GM18507 (cell line): Measurements from ENCODE around the gene DUSP6.
"Not testable (repeated sequence)": the region's sequence is repeated elsewhere in the genome, so short reads cannot be mapped to it uniquely, and the experiment has no call there.

Experiments
- DNase-seq: peaks from one replicate; pipeline ENCODE4 v3.0.0; 2011; ENCODE audit warnings: low read depth; ENCODE audit not compliant: insufficient read length; ENCODE audit errors: extremely low spot score
- FAIRE-seq: peaks from 2 replicates; lab custom pipeline; 2011; peaks lifted over from hg19 to GRCh38; lab: Jason Lieb, UNC

DUSP6 gene

DNA sequence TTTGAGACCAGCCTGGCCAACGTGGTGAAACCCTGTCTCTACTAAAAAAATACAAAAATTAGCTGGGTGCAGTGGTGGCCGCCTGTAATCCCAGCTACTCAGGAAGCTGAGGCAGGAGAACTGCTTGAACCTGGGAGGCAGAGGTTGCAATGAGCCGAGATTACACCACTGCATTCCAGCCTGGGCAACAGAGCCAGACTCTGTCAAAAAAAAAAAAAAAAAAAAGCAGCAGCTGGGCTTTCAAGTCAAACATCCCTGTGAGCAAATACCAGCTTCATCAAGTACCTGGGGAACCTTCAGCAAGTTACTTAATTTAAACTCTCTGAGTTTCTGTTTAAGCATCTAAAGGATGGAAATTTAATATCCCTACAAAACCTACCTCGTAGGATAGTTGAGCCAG is 15.2 kb downstream of the DUSP6 start:
- not testable (repeated sequence) for DNase-seq, FAIRE-seq

GRCh38 chr12:89335452-89336244 is 16.7 kb downstream of the DUSP6 start:
- DNase-seq = no peak
- no peak for FAIRE-seq

GRCh38 chr12:89334548-89335169 is 17.6 kb downstream of the DUSP6 start:
- no peak for DNase-seq
- no peak for FAIRE-seq

DNA sequence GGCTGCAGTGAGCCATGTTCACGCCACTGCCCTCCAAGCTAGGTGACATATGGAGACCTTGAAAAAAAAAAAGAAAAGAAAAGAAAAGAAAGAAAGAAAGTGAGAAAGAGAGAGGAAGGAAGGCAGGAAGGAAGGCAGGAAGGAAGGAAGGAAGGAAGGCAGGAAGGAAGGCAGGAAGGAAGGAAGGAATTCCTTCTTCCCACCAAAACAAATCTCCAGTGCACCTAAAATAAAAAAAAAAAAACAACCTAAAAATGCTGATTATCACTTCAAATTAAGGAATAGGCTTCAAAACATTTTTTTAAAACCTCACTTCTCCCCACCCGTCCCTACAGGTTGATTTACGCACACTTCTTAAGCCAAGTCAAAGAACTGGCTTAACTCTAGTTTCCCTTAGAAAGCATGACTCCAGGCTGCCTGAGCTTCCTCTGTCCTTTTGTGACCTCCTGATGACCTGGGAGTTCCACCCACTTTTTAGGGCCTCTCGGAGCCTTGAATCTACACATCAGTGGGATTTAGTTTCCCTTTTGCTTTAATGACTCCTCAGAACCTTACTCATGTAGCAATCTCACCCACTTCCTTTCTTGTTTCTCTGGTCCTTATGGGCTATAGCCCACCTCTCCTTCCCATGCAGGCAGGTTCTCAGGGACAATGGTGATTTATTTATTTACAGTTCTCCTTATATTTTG is 18.6 kb downstream of the DUSP6 start:
- FAIRE-seq = no peak
- no peak for DNase-seq

DNA sequence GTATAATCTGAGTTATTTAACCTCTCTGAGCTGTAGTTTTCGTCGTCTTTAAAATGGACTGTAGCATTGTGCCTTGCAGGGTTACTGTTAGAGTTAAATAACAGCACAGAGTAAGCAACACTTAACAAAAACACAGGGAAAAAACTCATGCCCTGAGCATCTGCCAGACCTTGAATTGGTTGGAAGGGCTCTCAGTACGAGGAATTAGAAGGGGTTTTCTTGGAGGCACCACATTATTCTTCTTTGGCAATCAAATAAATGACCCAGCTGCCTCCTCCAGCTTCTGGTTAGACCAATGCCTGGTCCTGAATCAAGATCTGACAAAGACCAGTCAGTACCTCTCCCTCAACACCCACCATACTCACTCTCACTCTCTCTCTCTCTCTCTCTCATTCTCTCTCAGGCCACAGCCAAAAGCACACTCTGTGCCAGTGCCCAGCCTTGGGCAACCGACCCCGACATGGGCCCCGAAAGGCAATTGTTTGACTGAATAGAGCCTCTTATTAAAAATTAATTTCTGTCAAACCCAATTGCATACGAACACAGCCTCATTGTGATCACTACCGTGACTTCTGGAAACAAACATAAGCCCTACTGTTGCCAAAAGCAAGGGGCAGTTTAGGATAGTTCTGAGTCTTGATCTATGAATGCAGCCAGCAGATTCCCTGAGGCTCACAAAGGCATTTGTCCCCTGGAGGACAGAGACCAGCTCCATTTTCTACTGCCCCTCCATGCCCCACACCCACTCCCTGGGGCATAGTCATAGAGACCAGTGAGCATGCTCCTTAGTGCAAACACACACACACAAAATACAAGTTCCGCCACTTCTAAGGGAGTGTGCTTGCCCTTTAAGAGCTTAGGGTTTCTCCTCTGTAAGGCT is 23.9 kb downstream of the DUSP6 start:
- no peak for FAIRE-seq
- DNase-seq = no peak

DNA sequence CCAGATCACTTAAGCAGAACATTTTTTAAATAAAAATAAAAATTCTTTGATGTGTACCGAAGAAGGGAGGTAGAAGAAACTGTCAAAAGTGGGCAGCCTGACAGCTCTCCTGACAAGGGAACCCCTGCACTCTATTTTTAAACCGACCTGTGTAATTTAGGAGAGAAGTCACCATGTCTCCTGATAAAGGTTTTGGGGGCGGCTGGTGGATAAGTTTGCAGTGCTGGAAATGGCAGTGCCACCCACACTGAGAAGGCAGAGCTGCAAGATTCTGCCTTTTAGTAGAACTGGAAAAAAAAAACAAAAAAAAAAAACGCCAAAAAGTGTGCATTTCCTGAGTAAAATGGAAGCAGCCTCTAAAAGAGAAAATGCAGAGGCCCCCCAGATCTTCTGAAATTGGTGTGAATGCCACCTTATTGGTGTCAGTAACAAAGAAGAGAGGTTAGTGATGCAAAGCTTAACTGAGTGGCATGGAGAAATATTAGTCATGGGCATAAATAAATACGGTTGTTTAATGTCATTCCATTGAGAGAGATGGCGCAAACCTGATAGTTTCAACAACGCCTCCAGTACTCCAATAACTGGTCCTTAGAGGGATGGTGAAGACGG is 24.7 kb downstream of the DUSP6 start:
- FAIRE-seq = no peak
- DNase-seq = no peak

GRCh38 chr12:89326239-89327040 is 25.9 kb downstream of the DUSP6 start:
- FAIRE-seq (no peak), DNase-seq (no peak)

- FAIRE-seq (no peak), DNase-seq (no peak)
Measured at GRCh38 chr12:89325495-89325894, 26.8 kb downstream of the DUSP6 start.

DNA sequence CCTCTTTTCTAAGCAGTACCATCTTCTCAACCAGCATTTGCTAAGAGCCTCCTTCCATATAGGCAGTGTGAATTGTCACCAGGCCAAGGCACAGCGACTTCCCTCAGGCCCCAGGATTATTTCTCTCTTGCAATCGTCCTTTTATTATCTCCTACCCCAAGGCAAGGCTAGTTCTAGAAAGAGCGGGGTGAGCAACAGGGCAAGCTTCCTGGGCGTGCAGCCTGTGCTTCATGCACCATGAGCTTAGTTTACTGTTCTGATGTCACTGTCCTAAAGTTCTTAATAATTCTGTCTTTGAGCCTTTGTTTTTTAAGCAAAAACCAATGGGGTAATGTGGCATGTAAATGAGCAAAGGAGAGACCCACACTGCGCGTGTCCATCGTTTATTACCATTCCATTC is 27.9 kb downstream of the DUSP6 start:
- no peak for FAIRE-seq

GRCh38 chr12:89323568-89324218 is 28.6 kb downstream of the DUSP6 start:
- FAIRE-seq = no peak

More for the DNA sequence above, 27.9 kb downstream of the DUSP6 start:
- DNase-seq = no peak

GRCh38 chr12:89320735-89321134 is 31.6 kb downstream of the DUSP6 start:
- no peak for FAIRE-seq
- no peak for DNase-seq

More at GRCh38 chr12:89323568-89324218, 28.6 kb downstream of the DUSP6 start:
- no peak for DNase-seq

- FAIRE-seq (no peak), DNase-seq (no peak)
Measured at GRCh38 chr12:89319606-89320005, 32.7 kb downstream of the DUSP6 start.

DNA sequence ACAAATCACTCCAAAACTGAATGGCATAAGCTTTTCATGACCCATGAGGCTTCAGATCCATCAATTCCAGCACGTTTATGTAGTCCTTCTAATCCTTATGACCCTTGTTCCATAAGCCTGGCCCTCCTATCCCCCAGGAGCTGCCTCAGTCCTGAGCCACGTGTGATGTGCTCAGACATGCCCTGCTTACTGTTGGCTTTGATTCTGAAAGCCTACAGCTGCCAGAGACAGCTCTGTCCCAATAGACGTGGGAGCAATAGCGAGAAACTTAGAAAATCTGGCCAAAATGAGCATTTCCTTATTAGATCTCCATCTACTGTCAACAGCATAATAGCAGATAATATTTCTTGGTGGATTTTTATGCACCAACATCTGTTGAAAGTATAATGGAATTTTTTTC is 33.2 kb downstream of the DUSP6 start:
- FAIRE-seq (no peak), DNase-seq (no peak)

DNA sequence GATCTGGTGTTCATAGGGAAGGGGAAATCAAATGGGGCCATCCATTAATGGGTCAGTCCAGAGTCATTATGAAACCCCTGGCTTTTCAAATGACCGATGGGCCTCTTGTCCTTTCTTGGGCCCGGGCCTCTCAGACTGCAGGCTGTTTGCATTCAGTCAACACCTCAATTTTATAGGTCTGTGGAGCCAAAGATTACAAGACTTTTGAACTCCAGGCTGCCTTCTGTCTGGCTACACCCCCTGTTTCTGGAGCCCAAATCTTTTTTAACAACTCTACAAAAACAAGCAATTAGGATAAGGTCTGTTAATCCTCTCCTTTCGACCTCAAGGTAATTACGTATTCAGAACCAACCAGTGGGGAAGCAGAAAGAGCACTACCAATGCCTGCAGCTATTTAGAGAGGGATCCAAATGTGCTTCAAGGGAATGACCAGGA is 35.6 kb downstream of the DUSP6 start:
- no peak for DNase-seq
- no peak for FAIRE-seq

- FAIRE-seq (no peak), DNase-seq (no peak)
Measured at GRCh38 chr12:89314060-89314761, 38.1 kb downstream of the DUSP6 start.

DNA sequence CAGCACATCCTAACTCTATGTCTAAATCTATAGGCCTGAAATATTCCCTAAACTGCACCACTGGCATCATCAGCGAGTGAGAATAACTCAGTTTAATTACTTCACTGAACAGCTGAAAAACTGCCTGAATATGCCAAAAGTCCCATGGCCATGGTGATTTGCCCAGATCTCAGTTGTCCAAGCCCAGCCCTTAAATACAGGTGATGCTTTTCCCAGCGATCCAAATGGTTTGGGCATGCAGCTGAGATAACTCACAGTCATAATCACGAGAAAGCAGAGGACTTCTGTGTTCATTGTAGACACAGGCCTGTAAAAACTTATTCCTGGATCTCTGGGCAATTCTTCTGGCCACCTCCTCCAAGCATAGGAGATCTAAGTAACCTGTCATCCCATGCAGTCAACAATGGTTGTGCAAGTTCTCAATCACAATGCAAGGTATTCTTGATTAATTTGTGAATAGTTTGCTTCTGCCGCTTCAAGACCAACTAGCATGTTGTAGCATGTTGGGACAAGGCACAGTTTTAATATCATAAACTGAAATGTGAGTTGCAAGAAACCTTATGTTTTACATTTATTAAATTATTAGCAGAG is 40.5 kb downstream of the DUSP6 start:
- FAIRE-seq = no peak

GRCh38 chr12:89309815-89310214 is 42.5 kb downstream of the DUSP6 start:
- FAIRE-seq (no peak), DNase-seq (no peak)

More for the DNA sequence above, 40.5 kb downstream of the DUSP6 start:
- no peak for DNase-seq
